Heart right ventricle (tissue), 16 donors: ENCODE measurements around the gene PABPC4L. TPM values are rescaled to one million over a fixed set of nuclear protein-coding genes. Genes with fewer than 3 reads are reported as not detected.
A peak's percentile ranks its signal among the peaks of the same experiment; 100 is the strongest.

Source experiments
- ATAC-seq, 8 donors: fragments of 200-7000 bp; cut with Tn5 transposase; one replicate each; pipeline ENCODE4 v1.9.1; 2020; ENCODE audit warnings: mild to moderate bottlenecking in 8 of 8, moderate library complexity in 8 of 8, moderate number of reproducible peaks in 1 of 8
- DNase-seq, 2 donors: peaks; one replicate each; pipeline ENCODE4 v3.0.0-alpha.2; 2020
- H3K27ac ChIP-seq, 10 donors: fragments of 200-600 bp; sonication (generic) in 2 of 10; one replicate each; pipeline versions ENCODE4 v1.5.0 to v1.8.0; 2020 to 2022; ENCODE audit warnings: mild to moderate bottlenecking in 3 of 10
- H3K27me3 ChIP-seq, 7 donors: fragments of 200-600 bp; one replicate each; pipeline ENCODE4 v1.8.0; 2021 to 2022; ENCODE audit warnings: mild to moderate bottlenecking in 2 of 7
- H3K36me3 ChIP-seq, 9 donors: fragments of 200-600 bp; sonication (generic) in 1 of 9; one replicate each; pipeline versions ENCODE4 v1.5.0 to v1.8.0; 2020 to 2022; ENCODE audit warnings: mild to moderate bottlenecking in 2 of 9
- H3K4me1 ChIP-seq, 9 donors: fragments of 200-600 bp; sonication (generic) in 1 of 9; one replicate each; pipeline versions ENCODE4 v1.5.0 to v1.8.0; 2020 to 2022; ENCODE audit warnings: mild to moderate bottlenecking in 4 of 9
- H3K4me3 ChIP-seq, 10 donors: fragments of 200-600 bp; sonication (generic) in 2 of 10; one replicate each; pipeline versions ENCODE4 v1.5.0 to v1.8.0; 2020 to 2022; ENCODE audit warnings: mild to moderate bottlenecking in 7 of 10, moderate library complexity in 2 of 10
- H3K9me3 ChIP-seq, 11 donors: fragments of 200-600 bp in 10 of 11; sonication (generic) in 2 of 11; one replicate each; pipeline versions ENCODE4 v1.5.0 to v1.8.0; 2013 to 2022; ENCODE audit warnings: mild to moderate bottlenecking in 2 of 11, control low read depth in 1 of 11, moderate library complexity in 1 of 11
- WGBS, 2 donors: extraction: QIAGEN DNeasy Blood & Tissue Kit; methylation state at CpG; one replicate each; pipeline ENCODE4 v1.1.7; 2013; ENCODE audit warnings: inconsistent platforms in 1 of 2; 5-methylcytosine and 5-hydroxymethylcytosine counted together
- intact Hi-C, 10 donors: fragments of 100-400 bp; cut with DNase I; formaldehyde crosslinking; loops; one replicate each; pipeline versions ENCODE4 v1.11.1 to v1.14.2; 2022
- long read RNA-seq, 3 donors: library from polyadenylated mRNA; unstranded; transcript quantifications; one replicate each; pipeline ENCODE4 v2.0.0, GENCODE V29; 2020 to 2021
- polyA plus RNA-seq, 2 donors: library from polyadenylated mRNA; stranded (reverse); fragments of 200-250 nt; gene quantifications; one replicate each; pipeline ENCODE4 v1.2.3, GENCODE V29; 2013
- total RNA-seq, 10 donors: library from RNA; stranded (reverse); fragmentation: NEBNext Ultra II Directional in 3 of 10; extraction: Animal tissue kit (Norgen Biotek cat#: 25700) in 3 of 10; gene quantifications; one replicate each; pipeline versions ENCODE4 v1.2.1 to v1.2.4, GENCODE V29; 2021 to 2023
- TF ChIP-seq, protein P1 (sequence below), 9 donors: fragments of 200-600 bp; sonication (generic) in 2 of 9; IDR thresholded peaks; one replicate each; pipeline versions ENCODE4 v1.5.0 to v1.8.0; 2021 to 2022; ENCODE audit warnings: antibody characterized with exemption in 9 of 9, mild to moderate bottlenecking in 5 of 9, moderate library complexity in 1 of 9
- donor health status: Arrhythmogenic right ventricular cardiomyopathy.
- donor health status: ischemic (EF 13 %, LVEDD 7.1; RV severe dilation, severe dysfunction).
- donor health status: healthy with polysubstance abuse.
- donor health status: DM: no; HTN: yes; CAD: no.
- donor health status: DM: no; HTN: no; CAD: no.
- donor health status: ischemic (EF 25% LVEDD 6.9; RV normal size, moderate dysfunction).
- donor health status: ischemic (EF 25% LVEDD 5.7; RV mildly dilated, moderate dysfunction).
- donor health status: healthy.
- donor health status: DM: yes; HTN: yes; CAD: no.
- donor health status: Ischemic cardiomyopathy.
- donor health status: ischemic (EF 35%, LVEDD 5.7; RV mildly dilated, moderate dysfunction).
- donor health status: nonischemic (EF 11% LVEDD 7.7; RV severe dilation, severe dysfunction).
- donor health status: DM: yes; HTN: yes; CAD: no.
- donor health status: PGD.
- donor health status: ischemic (EF 29% LVEDD 5.4; RV normal size, mild dysfunction).
- donor health status: nonischemic (EF 23%, LVEDD 6.1; RV moderate dilation, normal function).

PABPC4L gene
- total RNA-seq (1 to 10 TPM in 1 of 10 donors, under 1 TPM in 9; 0.38 to 1.1 (median 0.67) TPM), polyA plus RNA-seq (under 1 TPM; 0.42 to 0.44 TPM)
- long read RNA-seq, donor 1: 0 reads
- long read RNA-seq, donor 2: 0 reads
- long read RNA-seq, donor 3: 0 reads

DNA sequence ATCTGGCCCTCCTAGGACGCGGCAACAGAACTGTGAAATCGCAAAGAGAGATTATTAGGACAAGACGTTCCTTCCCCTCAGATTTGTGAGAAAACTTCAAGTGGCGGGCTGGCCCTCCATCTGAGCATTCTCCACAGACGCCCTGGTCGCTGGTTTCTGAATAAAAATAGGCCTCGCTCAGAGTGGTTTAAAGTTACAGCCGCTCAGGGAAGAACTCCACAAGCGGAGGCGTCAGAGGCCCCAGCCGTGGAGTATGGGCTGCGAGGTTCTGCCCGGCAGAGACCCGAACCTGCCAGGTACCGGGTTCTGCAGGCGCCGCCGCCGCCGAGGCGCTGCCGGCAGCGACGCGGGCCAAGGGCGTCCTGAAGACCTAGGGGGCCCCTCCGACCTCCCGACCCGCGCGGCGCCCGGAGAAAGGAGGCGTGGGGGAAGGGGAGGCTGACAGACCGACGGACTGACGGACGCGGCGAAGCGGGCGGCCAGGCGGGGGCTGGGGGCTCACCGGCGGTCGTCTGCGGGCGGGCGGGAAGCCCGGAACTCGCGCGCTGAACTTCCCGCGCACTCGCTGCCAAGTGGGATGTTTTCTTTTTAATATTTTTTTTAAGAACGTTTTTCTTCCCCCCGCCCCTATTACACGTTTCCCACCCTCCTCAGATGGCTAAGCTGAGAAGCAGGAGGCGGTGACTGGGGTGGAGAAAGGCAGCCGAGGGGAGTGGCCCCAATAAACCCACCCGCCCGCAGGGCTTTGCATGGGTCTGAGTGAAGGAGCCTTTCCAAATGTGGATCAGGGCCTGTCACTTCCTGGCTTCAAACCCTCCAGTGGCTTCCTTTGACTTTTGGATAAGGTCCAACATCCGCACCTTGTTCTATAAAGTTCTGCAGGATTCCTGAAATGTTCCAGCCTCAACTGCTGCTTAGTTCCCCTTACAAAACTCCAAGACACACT lies at the start of gene PABPC4L:
Gene PABPC4L, minus strand, starts transcription at position 574 of the 946 bp plus-strand sequence. CDS start 770 bp downstream, outside the sequence.
- intact Hi-C loops: no loop called here
- peaks cover 0 to 14% (median 0%) of the 10 kb centered on the region in 7 donors for H3K27me3 ChIP-seq
- WGBS, 2 donors: 1% methylated on average over 65 of the region's 65 CpGs
- peak within 1 kb of the TSS; percentile 44 to 73 (median 67) for H3K4me3 ChIP-seq
- H3K36me3 ChIP-seq: no peaks in the 10 kb centered on the region
- peak within 1 kb of the TSS; percentile 30 to 93 (median 85) for H3K27ac ChIP-seq
- H3K4me1 ChIP-seq: peaks cover 0 to 43% (median 11%) of the 10 kb centered on the region in 9 donors
- peak; percentile 94 to 99 (median 97) for ATAC-seq
- peak; percentile 36 to 79 for DNase-seq
- no peaks in the 10 kb centered on the region for H3K9me3 ChIP-seq
- TF ChIP-seq, protein P1, sequence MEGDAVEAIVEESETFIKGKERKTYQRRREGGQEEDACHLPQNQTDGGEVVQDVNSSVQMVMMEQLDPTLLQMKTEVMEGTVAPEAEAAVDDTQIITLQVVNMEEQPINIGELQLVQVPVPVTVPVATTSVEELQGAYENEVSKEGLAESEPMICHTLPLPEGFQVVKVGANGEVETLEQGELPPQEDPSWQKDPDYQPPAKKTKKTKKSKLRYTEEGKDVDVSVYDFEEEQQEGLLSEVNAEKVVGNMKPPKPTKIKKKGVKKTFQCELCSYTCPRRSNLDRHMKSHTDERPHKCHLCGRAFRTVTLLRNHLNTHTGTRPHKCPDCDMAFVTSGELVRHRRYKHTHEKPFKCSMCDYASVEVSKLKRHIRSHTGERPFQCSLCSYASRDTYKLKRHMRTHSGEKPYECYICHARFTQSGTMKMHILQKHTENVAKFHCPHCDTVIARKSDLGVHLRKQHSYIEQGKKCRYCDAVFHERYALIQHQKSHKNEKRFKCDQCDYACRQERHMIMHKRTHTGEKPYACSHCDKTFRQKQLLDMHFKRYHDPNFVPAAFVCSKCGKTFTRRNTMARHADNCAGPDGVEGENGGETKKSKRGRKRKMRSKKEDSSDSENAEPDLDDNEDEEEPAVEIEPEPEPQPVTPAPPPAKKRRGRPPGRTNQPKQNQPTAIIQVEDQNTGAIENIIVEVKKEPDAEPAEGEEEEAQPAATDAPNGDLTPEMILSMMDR (IDR thresholded peaks at IDR 0.05): no peak

DNA sequence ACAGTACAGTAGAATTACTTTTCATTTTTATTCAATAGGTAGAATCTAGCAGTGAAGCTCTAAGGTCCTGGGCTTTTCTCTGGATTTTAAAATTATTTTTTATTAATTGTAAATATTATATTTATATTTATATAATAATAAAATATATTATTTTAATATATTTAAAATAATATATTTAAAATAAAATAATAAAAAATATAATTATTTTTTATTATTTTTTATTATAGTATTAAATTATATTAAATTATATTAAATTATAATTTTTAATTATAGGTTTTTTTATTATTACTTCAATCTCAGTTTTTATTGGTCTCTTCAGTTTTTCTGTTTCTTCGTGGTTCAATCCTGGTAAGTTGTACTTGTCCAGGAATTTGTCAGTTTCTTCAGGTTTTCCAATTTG lies 49.7 kb upstream of the PABPC4L start:
- intact Hi-C loops: no loop called here
- H3K27me3 ChIP-seq: no peaks in the 10 kb centered on the region
- no peak for ATAC-seq
- no peaks in the 10 kb centered on the region for H3K4me1 ChIP-seq
- no peak for DNase-seq
- peaks cover 0 to 6% (median 0%) of the 10 kb centered on the region in 11 donors for H3K9me3 ChIP-seq
- no peaks in the 10 kb centered on the region for H3K36me3 ChIP-seq
- WGBS, 2 donors: 80 to 92% methylated on average over 1 of the region's 1 CpG
- H3K4me3 ChIP-seq: no peak overlapping the region
- H3K27ac ChIP-seq: no peak overlapping the region
- TF ChIP-seq, protein P1 (IDR thresholded peaks at IDR 0.05): no peak

DNA sequence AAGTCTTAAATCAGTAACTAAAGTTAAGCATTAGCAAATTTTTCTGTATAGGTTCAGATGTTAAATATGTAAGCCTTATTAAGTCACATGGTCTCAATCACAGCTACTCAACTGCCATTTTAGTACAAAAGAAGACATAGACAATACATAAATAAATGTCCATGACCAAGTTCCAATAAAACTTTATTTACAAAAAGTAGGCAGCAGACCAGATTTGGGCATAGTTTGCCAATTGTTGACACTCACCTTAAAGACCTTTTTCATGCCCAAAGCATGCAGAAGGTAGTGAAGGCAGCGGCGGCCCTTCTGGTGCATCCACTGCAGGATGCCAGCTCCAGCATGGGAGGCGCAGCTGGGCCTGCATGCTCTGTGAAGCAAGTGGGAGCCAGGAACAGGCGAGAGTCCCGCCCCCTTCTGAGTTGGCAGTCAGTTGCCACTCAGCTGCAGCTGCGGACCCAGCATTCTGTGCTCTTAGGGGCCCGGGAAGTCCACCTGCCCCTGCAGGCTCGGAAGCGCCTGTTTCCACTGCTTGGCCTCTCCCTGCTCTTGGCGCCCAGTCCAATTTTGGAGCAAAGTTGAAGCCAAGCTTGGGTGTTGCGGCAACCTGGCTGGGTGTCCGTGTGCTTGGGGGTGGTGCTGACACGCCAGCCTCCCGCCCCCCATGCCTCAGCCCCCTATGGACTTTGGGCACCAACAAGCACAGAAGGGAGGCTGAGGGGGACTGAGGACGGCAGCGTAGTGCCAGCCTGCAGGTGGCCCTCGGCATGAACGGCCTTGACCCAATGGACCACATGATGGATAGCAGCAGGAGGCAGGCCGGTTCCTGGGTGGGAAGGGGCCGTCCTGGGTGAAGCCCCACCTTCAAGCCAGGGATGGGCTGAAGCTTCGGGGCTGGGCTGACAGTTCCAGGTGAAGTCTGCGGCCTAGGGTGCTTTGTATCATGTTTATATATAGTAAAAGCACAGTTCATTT lies 42.4 kb upstream of the PABPC4L start:
- intact Hi-C loops: no loop called here
- WGBS, 2 donors: 94 to 95% methylated on average over 22 of the region's 22 CpGs
- TF ChIP-seq, protein P1 (IDR thresholded peaks at IDR 0.05): no peak
- DNase-seq: no peak
- Histone ChIP-seq H3K4me3 (no peak overlapping the region), H3K27ac (no peak overlapping the region), H3K27me3 (no peaks in the 10 kb centered on the region), H3K36me3 (no peaks in the 10 kb centered on the region), H3K9me3 (peaks cover 0 to 16% (median 4%) of the 10 kb centered on the region in 11 donors), H3K4me1 (peaks cover 0 to 5% (median 0%) of the 10 kb centered on the region in 9 donors)
- no peak for ATAC-seq

DNA sequence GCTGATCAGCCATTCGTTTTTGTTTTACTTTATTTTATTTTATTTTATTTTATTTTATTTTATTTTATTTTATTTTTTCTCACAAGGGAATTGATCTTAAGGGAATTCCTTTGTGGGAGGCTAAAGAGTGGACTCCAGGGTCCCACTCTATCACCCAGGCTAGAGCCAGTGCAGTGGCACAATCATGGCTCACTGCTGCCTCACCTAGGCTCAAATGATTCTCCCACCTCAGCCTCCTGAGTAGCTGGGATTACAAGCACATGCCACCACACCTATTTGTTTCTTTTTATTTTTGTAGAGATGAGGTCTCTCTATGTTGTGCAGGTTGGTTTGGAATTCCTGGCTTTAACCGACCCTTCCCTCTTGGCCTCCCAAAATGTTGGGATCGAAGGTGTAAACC lies 17.5 kb upstream of the PABPC4L start:
- DNase-seq: no peak
- Histone ChIP-seq H3K4me3 (no peak overlapping the region), H3K9me3 (peaks cover 0 to 8% (median 0%) of the 10 kb centered on the region in 11 donors), H3K36me3 (no peaks in the 10 kb centered on the region), H3K27me3 (no peaks in the 10 kb centered on the region), H3K27ac (no peak overlapping the region), H3K4me1 (no peaks in the 10 kb centered on the region)
- TF ChIP-seq, protein P1 (IDR thresholded peaks at IDR 0.05): no peak
- intact Hi-C loops: no loop called here
- ATAC-seq: no peak
- WGBS, 2 donors: 85% methylated on average over 3 of the region's 3 CpGs
